GM12875 (cell line): Measurements from ENCODE around the gene PATJ.
"Not testable (repeated sequence)": the region's sequence is repeated elsewhere in the genome, so short reads cannot be mapped to it uniquely, and the experiment has no call there.

Source experiments
- H3K4me3 ChIP-seq: one replicate; pipeline ENCODE4 v1.5.1; 2011; ENCODE audit warnings: low read depth, low read length, control low read depth
- CTCF ChIP-seq: IDR thresholded peaks from 2 replicates; pipeline ENCODE4 v1.5.1; 2011; ENCODE audit warnings: low read depth, mild to moderate bottlenecking, control low read depth, inconsistent platforms, low read length, moderate library complexity, borderline replicate concordance; ENCODE audit not compliant: insufficient read depth

Gene PATJ

GRCh38 chr1:61892977-61893376 lies 150.7 kb downstream of the PATJ start:
- no peak overlapping the region for H3K4me3 ChIP-seq
- no peak for TF ChIP-seq CTCF

GRCh38 chr1:61894296-61894695 lies 152.0 kb downstream of the PATJ start:
- not testable (repeated sequence) for H3K4me3 ChIP-seq

GRCh38 chr1:61895175-61895574 lies 152.9 kb downstream of the PATJ start:
- H3K4me3 ChIP-seq, result no peak overlapping the region
- no peak for TF ChIP-seq CTCF

GRCh38 chr1:61898658-61899057 lies 156.4 kb downstream of the PATJ start:
- H3K4me3 ChIP-seq, result no peak overlapping the region
- TF ChIP-seq CTCF, result no peak

GRCh38 chr1:61904354-61904753 lies 162.1 kb downstream of the PATJ start:
- TF ChIP-seq CTCF, result no peak
- H3K4me3 ChIP-seq, result no peak overlapping the region

- no peak overlapping the region for H3K4me3 ChIP-seq
- no peak for TF ChIP-seq CTCF
These were observed 164.8 kb downstream of the PATJ start for GRCh38 chr1:61907102-61907501.

- no peak for TF ChIP-seq CTCF
- H3K4me3 ChIP-seq, result no peak overlapping the region
These were observed 167.8 kb downstream of the PATJ start for GRCh38 chr1:61910035-61910434.
